Tibial nerve (tissue), 4 donors: Measurements from ENCODE around the gene EVX2. TPM values are rescaled to one million over a fixed set of nuclear protein-coding genes. Genes with fewer than 3 reads are reported as not detected.

Experiments
- DNase-seq, 2 donors: peaks; one replicate each; pipeline ENCODE4 v3.0.0-alpha.2; 2019; ENCODE audit warnings: low spot score in 2 of 2
- H3K27ac ChIP-seq, 4 donors: fragments of 200-600 bp; sonication (generic) in 3 of 4; one replicate each; pipeline ENCODE4 v1.5.1; 2017 to 2019; ENCODE audit warnings: mild to moderate bottlenecking in 1 of 4
- H3K27me3 ChIP-seq, 2 donors: fragments of 200-600 bp; sonication (generic) in 1 of 2; one replicate each; pipeline versions ENCODE4 v1.5.1 to v1.6.0; 2017 to 2019
- H3K36me3 ChIP-seq, 3 donors: fragments of 200-600 bp; sonication (generic); one replicate each; pipeline ENCODE4 v1.5.1; 2018 to 2019
- H3K4me1 ChIP-seq, 4 donors: fragments of 200-600 bp; sonication (generic) in 3 of 4; one replicate each; pipeline ENCODE4 v1.5.1; 2017 to 2019
- H3K4me3 ChIP-seq, 4 donors: fragments of 200-600 bp; sonication (generic) in 3 of 4; one replicate each; pipeline ENCODE4 v1.5.1; 2017 to 2019; ENCODE audit warnings: mild to moderate bottlenecking in 1 of 4, moderate library complexity in 1 of 4
- H3K9me3 ChIP-seq, 4 donors: fragments of 200-600 bp; sonication (generic) in 3 of 4; one replicate each; pipeline ENCODE4 v1.5.1; 2017 to 2019
- EP300 ChIP-seq, 2 donors: sonication (generic); formaldehyde crosslinking; IDR thresholded peaks; one replicate each; pipeline ENCODE4 v1.6.1; 2017; ENCODE audit warnings: antibody characterized with exemption in 2 of 2, mild to moderate bottlenecking in 1 of 2
- POLR2A ChIP-seq, 2 donors: fragments of 450-650 bp; IDR thresholded peaks; one replicate each; pipeline ENCODE4 v1.6.1; 2017; ENCODE audit warnings: antibody characterized with exemption in 2 of 2, mild to moderate bottlenecking in 2 of 2, moderate library complexity in 2 of 2
- WGBS, 2 donors: methylation state at CpG; one replicate each; pipeline ENCODE4 v1.1.5; 2018; 5-methylcytosine and 5-hydroxymethylcytosine counted together
- total RNA-seq, 4 donors: library from RNA; depleted of rRNA; stranded (reverse); fragments of >200 nt; gene quantifications; one replicate each; pipeline ENCODE4 v1.1.0, GENCODE V29; 2016
- TF ChIP-seq, protein P1 (sequence below), 5 experiments: fragments of 200-600 bp in 3 of 5; fragments of 450-650 bp in 2 of 5; sonication (generic) in 3 of 5; IDR thresholded peaks; one replicate each; pipeline ENCODE4 v1.5.1; 2016 to 2019; ENCODE audit warnings: antibody characterized with exemption in 5 of 5, mild to moderate bottlenecking in 3 of 5, moderate library complexity in 2 of 5

EVX2 gene
- total RNA-seq, 4 donors from 2014 or later, result not detected

DNA sequence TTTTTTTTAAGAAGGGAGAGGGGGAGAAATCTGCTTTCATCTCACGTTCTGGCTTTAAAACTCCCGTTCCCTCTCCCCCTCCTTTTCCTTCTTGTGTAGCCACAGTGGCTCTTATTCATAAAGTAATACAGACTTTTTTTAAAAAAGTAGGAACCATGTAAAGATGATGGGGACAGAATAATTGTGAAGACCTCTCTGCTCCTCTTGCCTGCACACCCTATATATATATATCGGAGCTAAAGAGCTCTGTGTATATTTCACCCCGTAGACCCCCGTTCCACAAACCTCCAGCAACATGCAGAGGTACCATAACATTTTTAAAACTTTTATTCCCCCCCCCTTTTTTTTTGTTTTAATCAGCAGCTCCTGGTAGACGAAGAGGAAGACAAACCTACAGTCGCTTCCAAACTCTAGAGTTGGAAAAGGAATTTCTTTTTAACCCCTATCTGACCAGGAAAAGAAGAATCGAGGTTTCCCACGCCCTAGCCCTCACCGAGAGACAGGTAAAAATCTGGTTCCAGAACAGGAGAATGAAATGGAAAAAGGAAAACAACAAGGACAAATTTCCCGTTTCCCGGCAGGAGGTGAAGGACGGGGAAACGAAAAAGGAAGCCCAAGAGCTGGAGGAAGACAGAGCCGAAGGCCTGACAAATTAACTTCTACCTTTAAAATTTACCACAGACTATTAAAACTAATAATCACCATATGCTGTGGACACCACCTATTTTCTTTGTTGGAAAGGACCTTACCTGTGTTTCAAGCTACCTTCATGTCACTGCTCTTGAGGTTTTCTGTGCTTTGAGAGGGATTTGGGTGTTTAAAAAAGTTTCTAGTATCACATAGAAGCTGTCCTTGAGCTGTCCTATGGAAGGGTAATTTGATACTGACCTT is 47.4 kb upstream of the EVX2 start:
- Histone ChIP-seq H3K27ac (peak overlapping the region; percentile 79 to 94 (median 86)), H3K4me3 (peak overlapping the region; percentile 17 to 64 (median 54)), H3K4me1 (peaks cover 0 to 52% (median 5%) of the 10 kb centered on the region in 4 donors), H3K36me3 (no peaks in the 10 kb centered on the region), H3K27me3 (peaks cover 0 to 77% of the 10 kb centered on the region in 2 donors), H3K9me3 (no peaks in the 10 kb centered on the region)
- 44 to 52% methylated on average over 15 of the region's 15 CpGs for WGBS, 2 donors
- TF ChIP-seq POLR2A (IDR thresholded peaks at IDR 0.05), result no peak
- TF ChIP-seq, protein P1, sequence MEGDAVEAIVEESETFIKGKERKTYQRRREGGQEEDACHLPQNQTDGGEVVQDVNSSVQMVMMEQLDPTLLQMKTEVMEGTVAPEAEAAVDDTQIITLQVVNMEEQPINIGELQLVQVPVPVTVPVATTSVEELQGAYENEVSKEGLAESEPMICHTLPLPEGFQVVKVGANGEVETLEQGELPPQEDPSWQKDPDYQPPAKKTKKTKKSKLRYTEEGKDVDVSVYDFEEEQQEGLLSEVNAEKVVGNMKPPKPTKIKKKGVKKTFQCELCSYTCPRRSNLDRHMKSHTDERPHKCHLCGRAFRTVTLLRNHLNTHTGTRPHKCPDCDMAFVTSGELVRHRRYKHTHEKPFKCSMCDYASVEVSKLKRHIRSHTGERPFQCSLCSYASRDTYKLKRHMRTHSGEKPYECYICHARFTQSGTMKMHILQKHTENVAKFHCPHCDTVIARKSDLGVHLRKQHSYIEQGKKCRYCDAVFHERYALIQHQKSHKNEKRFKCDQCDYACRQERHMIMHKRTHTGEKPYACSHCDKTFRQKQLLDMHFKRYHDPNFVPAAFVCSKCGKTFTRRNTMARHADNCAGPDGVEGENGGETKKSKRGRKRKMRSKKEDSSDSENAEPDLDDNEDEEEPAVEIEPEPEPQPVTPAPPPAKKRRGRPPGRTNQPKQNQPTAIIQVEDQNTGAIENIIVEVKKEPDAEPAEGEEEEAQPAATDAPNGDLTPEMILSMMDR (IDR thresholded peaks at IDR 0.05), result no peak
- TF ChIP-seq EP300 (IDR thresholded peaks at IDR 0.05), result no peak
- DNase-seq, result no peak

DNA sequence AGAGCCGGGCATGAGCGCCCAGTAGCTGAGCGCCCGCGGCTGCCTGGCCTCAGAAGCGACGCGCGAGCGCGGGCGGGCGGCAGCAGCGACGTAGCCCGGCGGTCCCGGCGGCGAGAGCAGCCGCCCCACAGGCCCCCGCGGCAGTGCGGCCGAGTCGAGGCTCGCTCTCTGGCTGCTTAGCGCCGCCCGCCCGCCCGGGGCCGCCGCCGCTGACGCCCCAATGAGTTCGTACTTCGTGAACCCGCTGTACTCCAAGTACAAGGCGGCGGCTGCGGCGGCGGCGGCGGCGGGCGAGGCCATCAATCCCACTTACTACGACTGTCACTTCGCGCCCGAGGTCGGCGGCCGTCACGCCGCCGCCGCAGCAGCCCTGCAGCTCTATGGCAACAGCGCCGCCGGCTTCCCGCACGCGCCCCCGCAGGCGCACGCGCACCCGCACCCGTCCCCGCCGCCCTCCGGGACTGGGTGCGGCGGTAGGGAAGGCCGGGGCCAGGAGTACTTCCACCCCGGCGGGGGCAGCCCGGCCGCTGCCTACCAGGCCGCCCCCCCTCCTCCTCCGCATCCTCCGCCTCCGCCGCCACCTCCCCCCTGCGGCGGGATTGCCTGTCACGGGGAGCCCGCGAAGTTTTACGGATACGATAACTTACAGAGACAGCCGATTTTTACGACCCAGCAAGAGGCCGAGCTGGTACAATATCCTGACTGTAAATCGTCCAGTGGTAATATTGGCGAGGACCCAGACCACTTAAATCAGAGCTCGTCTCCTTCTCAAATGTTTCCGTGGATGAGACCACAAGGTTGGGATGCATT is 46.6 kb upstream of the EVX2 start:
- peaks cover 0 to 79% of the 10 kb centered on the region in 2 donors for H3K27me3 ChIP-seq
- WGBS, 2 donors, result 2 to 3% methylated on average over 16 to 42 of the region's 100 CpGs
- peaks cover 0 to 43% (median 5%) of the 10 kb centered on the region in 4 donors for H3K4me1 ChIP-seq
- H3K4me3 ChIP-seq, result peak overlapping the region; percentile 22 to 64 (median 54)
- H3K36me3 ChIP-seq, result no peaks in the 10 kb centered on the region
- TF ChIP-seq, protein P1 (IDR thresholded peaks at IDR 0.05), result peak in 1 of 5 experiments; percentile 7
- TF ChIP-seq POLR2A (IDR thresholded peaks at IDR 0.05) (no peak), EP300 (IDR thresholded peaks at IDR 0.05) (peak in 1 of 2 donors; percentile 58)
- peak in 1 of 2 donors; percentile 37 for DNase-seq
- H3K27ac ChIP-seq, result peak overlapping the region; percentile 79 to 94 (median 86)
- H3K9me3 ChIP-seq, result no peaks in the 10 kb centered on the region

DNA sequence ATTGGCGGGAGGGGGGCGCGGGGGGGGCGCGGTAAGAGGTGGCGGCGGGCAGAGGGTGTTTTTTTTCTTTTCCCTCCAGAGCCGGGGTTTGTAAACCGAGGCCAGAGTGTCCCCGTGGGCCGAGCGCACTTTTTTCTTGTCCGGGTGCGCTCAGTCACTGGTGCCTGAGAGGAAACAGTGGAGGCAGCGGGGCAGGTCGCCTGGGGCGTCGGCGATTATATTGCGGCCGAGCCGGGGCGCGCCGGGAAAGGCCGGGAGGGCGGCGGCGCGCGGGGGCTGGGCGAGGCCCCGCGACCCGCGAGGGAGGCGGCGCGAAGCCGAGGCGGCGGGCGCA is 46.0 kb upstream of the EVX2 start:
- H3K9me3 ChIP-seq, result no peaks in the 10 kb centered on the region
- 1% methylated on average over 23 of the region's 43 CpGs; no CpG with 5 or more reads in 1 of the 2 donors for WGBS, 2 donors
- H3K36me3 ChIP-seq, result no peaks in the 10 kb centered on the region
- DNase-seq, result no peak
- TF ChIP-seq POLR2A (IDR thresholded peaks at IDR 0.05) (no peak), EP300 (IDR thresholded peaks at IDR 0.05) (no peak)
- TF ChIP-seq, protein P1 (IDR thresholded peaks at IDR 0.05), result no peak
- H3K4me1 ChIP-seq, result peaks cover 0 to 38% (median 5%) of the 10 kb centered on the region in 4 donors
- peak overlapping the region; percentile 79 to 94 (median 86) for H3K27ac ChIP-seq
- H3K27me3 ChIP-seq, result peaks cover 0 to 82% of the 10 kb centered on the region in 2 donors
- H3K4me3 ChIP-seq, result peak overlapping the region; percentile 41 to 64 (median 55)

DNA sequence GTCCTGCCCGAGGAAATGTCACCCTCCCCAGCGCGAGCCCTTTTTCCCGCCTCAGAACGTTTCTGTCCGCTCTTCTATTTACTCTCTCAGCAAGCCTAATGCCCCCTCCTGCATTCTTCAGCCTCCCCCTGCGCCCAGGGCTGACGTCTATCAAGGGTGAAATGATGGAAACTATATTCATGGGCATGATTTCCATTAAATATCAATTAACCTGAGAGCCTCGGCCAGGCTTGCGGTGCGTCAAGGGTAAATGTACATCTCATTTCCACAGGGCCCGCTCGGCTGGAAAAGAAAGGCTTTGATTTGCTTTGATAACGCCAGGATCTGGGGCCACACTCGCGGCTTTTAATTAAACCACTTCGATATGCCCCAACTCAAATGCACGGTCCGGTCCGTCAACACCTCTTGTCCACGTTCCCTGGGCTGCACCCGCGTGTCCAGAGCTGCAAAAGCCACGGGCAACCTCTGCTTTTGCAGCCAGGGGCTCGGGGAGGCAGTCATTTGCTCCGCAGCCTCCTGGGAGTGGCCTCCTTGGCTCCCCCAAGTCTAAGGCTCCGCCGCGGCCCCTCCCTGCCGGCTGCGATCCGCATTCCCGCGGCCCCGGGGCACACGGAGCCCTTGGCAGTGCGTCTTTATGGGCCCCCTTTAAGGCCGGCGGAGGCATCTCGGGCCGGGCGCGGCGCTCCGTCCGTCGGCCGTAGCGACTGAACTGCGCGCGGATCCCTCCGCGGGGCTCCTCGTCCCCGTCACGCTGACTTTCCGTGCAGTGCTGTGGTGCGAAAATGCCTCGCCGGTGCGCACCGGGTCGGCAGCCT is 45.4 kb upstream of the EVX2 start, which contains the start of gene HOXD8:
TSS of gene HOXD8 (plus strand) at position 724 of the 815 bp plus-strand sequence. CDS start 662 bp downstream, outside the sequence.
- WGBS, 2 donors, result 4 to 7% methylated on average over 23 to 55 of the region's 64 CpGs
- H3K36me3 ChIP-seq, result no peaks in the 10 kb centered on the region
- peak in 1 of 2 donors; percentile 77 for TF ChIP-seq EP300 (IDR thresholded peaks at IDR 0.05)
- TF ChIP-seq, protein P1 (IDR thresholded peaks at IDR 0.05), result peak in 1 of 5 experiments; percentile 27
- TF ChIP-seq POLR2A (IDR thresholded peaks at IDR 0.05), result peak in 1 of 2 donors; percentile 10
- peak within 1 kb of the TSS; percentile 50 to 64 (median 55) for H3K4me3 ChIP-seq
- H3K27me3 ChIP-seq, result peaks cover 0 to 85% of the 10 kb centered on the region in 2 donors
- DNase-seq, result peak in 1 of 2 donors; percentile 34
- peak within 1 kb of the TSS; percentile 79 to 94 (median 86) for H3K27ac ChIP-seq
- H3K4me1 ChIP-seq, result peaks cover 0 to 35% (median 3%) of the 10 kb centered on the region in 4 donors
- no peaks in the 10 kb centered on the region for H3K9me3 ChIP-seq
